ENCODE measurements around the gene TPST2.

DNA sequence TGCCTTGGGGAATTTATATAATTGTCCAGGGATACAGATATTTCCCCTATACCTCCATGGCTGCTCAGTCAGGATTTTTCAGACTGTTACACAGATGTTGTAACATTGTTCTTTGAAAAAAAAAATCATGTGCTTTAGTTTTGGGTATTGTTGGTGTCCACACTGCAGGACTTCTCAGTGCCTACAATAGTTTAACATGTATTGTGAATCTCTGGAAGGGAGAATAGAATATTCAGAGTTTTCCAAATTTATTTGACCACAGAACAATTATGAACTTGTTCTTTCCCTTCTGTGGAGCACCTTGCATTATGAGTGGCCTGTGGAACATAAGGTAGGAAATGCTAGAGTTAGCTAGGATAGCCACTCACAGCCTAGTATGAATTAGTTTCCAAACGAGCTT, 46.4 kb upstream of the TPST2 start:
- no peak for TF ChIP-seq ZNF274 (IDR thresholded peaks at IDR 0.05; ENCODE audit: low read depth, low read length)
- no peak for TF ChIP-seq SUZ12 (IDR thresholded peaks at IDR 0.05; ENCODE audit: extremely low read depth, insufficient read depth, insufficient read length)
- TF ChIP-seq YY1 (IDR thresholded peaks at IDR 0.05; ENCODE audit: insufficient read depth, insufficient read length): no peak
